ENCODE data around the gene SZRD1.

SZRD1 gene

GRCh38 chr1:16394977-16395376 is 27.9 kb downstream of the SZRD1 start:
- no peak for DNase-seq (ENCODE audit: low read depth)

GRCh38 chr1:16396591-16396990 is 29.5 kb downstream of the SZRD1 start:
- DNase-seq (ENCODE audit: low read depth), result no peak

GRCh38 chr1:16397120-16397519 is 30.1 kb downstream of the SZRD1 start:
- DNase-seq (ENCODE audit: low read depth), result no peak

- no peak for DNase-seq (ENCODE audit: low read depth)
Measured at GRCh38 chr1:16398371-16398953, 31.4 kb downstream of the SZRD1 start.

GRCh38 chr1:16402742-16403141 is 35.7 kb downstream of the SZRD1 start:
- no peak for DNase-seq (ENCODE audit: low read depth)

- no peak for DNase-seq (ENCODE audit: low read depth)
Measured at GRCh38 chr1:16405441-16405840, 38.4 kb downstream of the SZRD1 start.

- DNase-seq (ENCODE audit: low read depth), result no peak
Measured at GRCh38 chr1:16406868-16407267, 39.8 kb downstream of the SZRD1 start.

- DNase-seq (ENCODE audit: low read depth), result no peak
Measured at GRCh38 chr1:16409536-16410152, 42.6 kb downstream of the SZRD1 start.

GRCh38 chr1:16410803-16411202 is 43.8 kb downstream of the SZRD1 start:
- DNase-seq (ENCODE audit: low read depth), result no peak

GRCh38 chr1:16413191-16413590 is 46.1 kb downstream of the SZRD1 start:
- DNase-seq (ENCODE audit: low read depth), result no peak

GRCh38 chr1:16418823-16419425 is 51.9 kb downstream of the SZRD1 start:
- DNase-seq (ENCODE audit: low read depth), result no peak

- no peak for DNase-seq (ENCODE audit: low read depth)
Measured at GRCh38 chr1:16420424-16421118, 53.5 kb downstream of the SZRD1 start.

GRCh38 chr1:16421201-16421600 is 54.2 kb downstream of the SZRD1 start:
- DNase-seq (ENCODE audit: low read depth), result no peak

- no peak for DNase-seq (ENCODE audit: low read depth)
Measured at GRCh38 chr1:16422041-16422440, 55.0 kb downstream of the SZRD1 start.

GRCh38 chr1:16425125-16426025 is 58.3 kb downstream of the SZRD1 start:
- DNase-seq (ENCODE audit: low read depth), result no peak

GRCh38 chr1:16430606-16431005 is 63.6 kb downstream of the SZRD1 start:
- no peak for DNase-seq (ENCODE audit: low read depth)

- no peak for DNase-seq (ENCODE audit: low read depth)
Measured at GRCh38 chr1:16433030-16433429, 66.0 kb downstream of the SZRD1 start.

GRCh38 chr1:16434007-16434406 is 67.0 kb downstream of the SZRD1 start:
- no peak for DNase-seq (ENCODE audit: low read depth)

- DNase-seq (ENCODE audit: low read depth), result no peak
Measured at GRCh38 chr1:16434501-16434900, 67.5 kb downstream of the SZRD1 start.

- DNase-seq (ENCODE audit: low read depth), result no peak
Measured at GRCh38 chr1:16436946-16437474, 70.0 kb downstream of the SZRD1 start, which contains the start of gene SPATA21. Gene SPATA21 (minus strand): TSS chr1:16437424. CDS start chr1:16431371, 6,053 bp downstream.

- DNase-seq (ENCODE audit: low read depth), result no peak
Measured at GRCh38 chr1:16438516-16438915, 71.5 kb downstream of the SZRD1 start.

GRCh38 chr1:16438924-16439323 is 71.9 kb downstream of the SZRD1 start:
- no peak for DNase-seq (ENCODE audit: low read depth)
